GM23338 (cell line): ENCODE measurements around the gene P2RY4.

Source experiments
- EZH2 ChIP-seq: fragments of 200-600 bp; sonication (generic); IDR thresholded peaks from one replicate; pipeline ENCODE4 v1.8.0; 2017; ENCODE audit warnings: antibody characterized with exemption, mild to moderate bottlenecking, low read depth; ENCODE audit not compliant: unreplicated experiment
- POLR2AphosphoS5 ChIP-seq: IDR thresholded peaks from 2 replicates; pipeline ENCODE4 v1.6.1; 2016; ENCODE audit warnings: antibody characterized with exemption, low read depth
- STAT1 ChIP-seq: IDR thresholded peaks from one replicate; pipeline ENCODE4 v1.6.1; 2016; ENCODE audit warnings: antibody characterized with exemption; ENCODE audit not compliant: unreplicated experiment
- ZNF331 ChIP-seq: fragments of 250-450 bp; sonication (Bioruptor Pico); IDR thresholded peaks from 2 replicates; pipeline ENCODE4 v1.5.0; 2020; ENCODE audit warnings: low read depth, mild to moderate bottlenecking, moderate library complexity
- TF ChIP-seq, protein P1 (sequence below), 2 experiments: fragments of 200-600 bp in 1 of 2; sonication (generic) in 1 of 2; conservative IDR thresholded peaks; 2 replicates each; pipeline versions ENCODE4 v1.5.1 to v1.6.1; 2016 to 2017; ENCODE audit warnings: antibody characterized with exemption in 2 of 2, low read depth in 2 of 2, mild to moderate bottlenecking in 2 of 2, moderate library complexity in 1 of 2

DNA sequence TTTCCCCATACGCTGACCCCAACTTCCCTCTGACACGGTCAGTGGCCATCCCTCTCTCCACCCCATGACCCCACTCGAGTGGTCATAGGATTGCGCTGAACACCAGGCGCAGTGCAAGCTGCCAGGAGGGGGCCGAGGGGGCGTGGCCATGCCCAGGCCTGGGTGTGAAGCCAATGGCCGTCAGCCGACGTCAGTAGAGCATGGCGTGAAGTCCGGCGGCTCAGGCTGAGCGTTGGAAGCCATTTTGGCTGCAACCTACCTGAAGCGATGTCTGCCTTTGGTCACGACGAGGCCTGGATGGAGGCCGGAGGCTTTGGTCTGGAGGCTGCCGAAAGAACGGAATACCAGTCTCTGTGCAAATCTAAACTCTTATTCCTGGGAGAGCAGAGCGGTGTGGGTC lies 21.9 kb upstream of the P2RY4 start, which contains the start of gene RAB41:
- TF ChIP-seq STAT1, result no peak
- TF ChIP-seq, protein P1, sequence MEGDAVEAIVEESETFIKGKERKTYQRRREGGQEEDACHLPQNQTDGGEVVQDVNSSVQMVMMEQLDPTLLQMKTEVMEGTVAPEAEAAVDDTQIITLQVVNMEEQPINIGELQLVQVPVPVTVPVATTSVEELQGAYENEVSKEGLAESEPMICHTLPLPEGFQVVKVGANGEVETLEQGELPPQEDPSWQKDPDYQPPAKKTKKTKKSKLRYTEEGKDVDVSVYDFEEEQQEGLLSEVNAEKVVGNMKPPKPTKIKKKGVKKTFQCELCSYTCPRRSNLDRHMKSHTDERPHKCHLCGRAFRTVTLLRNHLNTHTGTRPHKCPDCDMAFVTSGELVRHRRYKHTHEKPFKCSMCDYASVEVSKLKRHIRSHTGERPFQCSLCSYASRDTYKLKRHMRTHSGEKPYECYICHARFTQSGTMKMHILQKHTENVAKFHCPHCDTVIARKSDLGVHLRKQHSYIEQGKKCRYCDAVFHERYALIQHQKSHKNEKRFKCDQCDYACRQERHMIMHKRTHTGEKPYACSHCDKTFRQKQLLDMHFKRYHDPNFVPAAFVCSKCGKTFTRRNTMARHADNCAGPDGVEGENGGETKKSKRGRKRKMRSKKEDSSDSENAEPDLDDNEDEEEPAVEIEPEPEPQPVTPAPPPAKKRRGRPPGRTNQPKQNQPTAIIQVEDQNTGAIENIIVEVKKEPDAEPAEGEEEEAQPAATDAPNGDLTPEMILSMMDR (conservative IDR thresholded peaks at IDR 0.05; ENCODE audit: low read depth in 2 of 2), result no peak
- no peak for TF ChIP-seq EZH2
- no peak for TF ChIP-seq POLR2AphosphoS5
- TF ChIP-seq ZNF331, result no peak
